Effector CD8-positive, alpha-beta T cell (primary cell): ENCODE data around the gene DAB1.

Source experiments
- DNase-seq: peaks from one replicate; lab custom pipeline; 2025; lab: John Stamatoyannopoulos, UW

DAB1 gene

GRCh38 chr1:57316861-57317260 is 107.0 kb downstream of the DAB1 start:
- DNase-seq = no peak

GRCh38 chr1:57316291-57316690 is 107.6 kb downstream of the DAB1 start:
- DNase-seq = no peak

GRCh38 chr1:57312869-57313268 is 111.0 kb downstream of the DAB1 start:
- no peak for DNase-seq

- DNase-seq = no peak
Observed at GRCh38 chr1:57311411-57311810, 112.4 kb downstream of the DAB1 start.

- no peak for DNase-seq
Observed at GRCh38 chr1:57311006-57311405, 112.9 kb downstream of the DAB1 start.

GRCh38 chr1:57309630-57310029 is 114.2 kb downstream of the DAB1 start:
- no peak for DNase-seq

GRCh38 chr1:57307392-57308170 is 116.3 kb downstream of the DAB1 start:
- no peak for DNase-seq

- DNase-seq = no peak
Observed at GRCh38 chr1:57304591-57304990, 119.3 kb downstream of the DAB1 start.

- no peak for DNase-seq
Observed at GRCh38 chr1:57302812-57303596, 120.9 kb downstream of the DAB1 start.

- no peak for DNase-seq
Observed at GRCh38 chr1:57300186-57300585, 123.7 kb downstream of the DAB1 start.

- no peak for DNase-seq
Observed at GRCh38 chr1:57296726-57297250, 127.1 kb downstream of the DAB1 start.

GRCh38 chr1:57295326-57295725 is 128.5 kb downstream of the DAB1 start:
- DNase-seq = no peak

- no peak for DNase-seq
Observed at GRCh38 chr1:57294177-57294576, 129.7 kb downstream of the DAB1 start.

- no peak for DNase-seq
Observed at GRCh38 chr1:57293214-57293613, 130.6 kb downstream of the DAB1 start.

GRCh38 chr1:57289781-57290180 is 134.1 kb downstream of the DAB1 start:
- DNase-seq = no peak

GRCh38 chr1:57285992-57286391 is 137.9 kb downstream of the DAB1 start:
- DNase-seq = no peak

GRCh38 chr1:57282411-57282810 is 141.4 kb downstream of the DAB1 start:
- DNase-seq = no peak

- DNase-seq = no peak
Observed at GRCh38 chr1:57281324-57281723, 142.5 kb downstream of the DAB1 start.

GRCh38 chr1:57279909-57280666 is 143.8 kb downstream of the DAB1 start:
- DNase-seq = no peak

GRCh38 chr1:57278558-57278957 is 145.3 kb downstream of the DAB1 start:
- no peak for DNase-seq

GRCh38 chr1:57277681-57278080 is 146.2 kb downstream of the DAB1 start:
- no peak for DNase-seq

- no peak for DNase-seq
Observed at GRCh38 chr1:57276918-57277317, 146.9 kb downstream of the DAB1 start.
